DOHH2 (cell line): ENCODE data around the gene CHP2.
"Not testable (repeated sequence)": the region's sequence is repeated elsewhere in the genome, so short reads cannot be mapped to it uniquely, and the experiment has no call there.

Source experiments
- EZH2phosphoT487 ChIP-seq: fragments of 200-600 bp; sonication (generic); IDR thresholded peaks from 2 replicates; pipeline ENCODE4 v1.6.1; 2017; ENCODE audit warnings: borderline replicate concordance, mild to moderate bottlenecking, antibody characterized with exemption, low read length, moderate library complexity, mixed read lengths
- TF ChIP-seq, protein P1 (sequence below): fragments of 200-600 bp; sonication (generic); IDR thresholded peaks from one replicate; pipeline ENCODE4 v1.5.1; 2014; ENCODE audit warnings: antibody characterized with exemption, mild to moderate bottlenecking, low read depth, low read length; ENCODE audit not compliant: poor library complexity, severe bottlenecking

DNA sequence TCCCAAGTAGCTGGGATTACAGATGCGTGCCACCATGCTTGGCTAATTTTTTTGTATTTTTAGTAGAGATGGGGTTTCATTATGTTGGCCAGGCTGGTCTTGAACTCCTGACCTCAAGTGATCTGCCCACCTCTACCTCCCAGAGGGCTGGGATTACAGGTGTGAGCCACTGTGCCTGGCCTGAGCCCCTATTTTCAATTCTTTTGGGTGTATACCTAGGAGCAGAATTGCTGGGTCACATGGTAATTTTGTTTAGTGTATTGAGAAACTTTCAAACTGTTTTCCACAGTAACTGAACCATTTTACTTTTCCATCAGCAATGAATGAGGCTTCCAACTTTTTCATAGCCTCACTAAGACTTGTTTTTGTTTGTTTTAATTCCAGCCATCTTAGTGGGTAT is 3.8 kb upstream of the CHP2 start:
- TF ChIP-seq, protein P1, sequence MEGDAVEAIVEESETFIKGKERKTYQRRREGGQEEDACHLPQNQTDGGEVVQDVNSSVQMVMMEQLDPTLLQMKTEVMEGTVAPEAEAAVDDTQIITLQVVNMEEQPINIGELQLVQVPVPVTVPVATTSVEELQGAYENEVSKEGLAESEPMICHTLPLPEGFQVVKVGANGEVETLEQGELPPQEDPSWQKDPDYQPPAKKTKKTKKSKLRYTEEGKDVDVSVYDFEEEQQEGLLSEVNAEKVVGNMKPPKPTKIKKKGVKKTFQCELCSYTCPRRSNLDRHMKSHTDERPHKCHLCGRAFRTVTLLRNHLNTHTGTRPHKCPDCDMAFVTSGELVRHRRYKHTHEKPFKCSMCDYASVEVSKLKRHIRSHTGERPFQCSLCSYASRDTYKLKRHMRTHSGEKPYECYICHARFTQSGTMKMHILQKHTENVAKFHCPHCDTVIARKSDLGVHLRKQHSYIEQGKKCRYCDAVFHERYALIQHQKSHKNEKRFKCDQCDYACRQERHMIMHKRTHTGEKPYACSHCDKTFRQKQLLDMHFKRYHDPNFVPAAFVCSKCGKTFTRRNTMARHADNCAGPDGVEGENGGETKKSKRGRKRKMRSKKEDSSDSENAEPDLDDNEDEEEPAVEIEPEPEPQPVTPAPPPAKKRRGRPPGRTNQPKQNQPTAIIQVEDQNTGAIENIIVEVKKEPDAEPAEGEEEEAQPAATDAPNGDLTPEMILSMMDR = not testable (repeated sequence)
- not testable (repeated sequence) for TF ChIP-seq EZH2phosphoT487
